Activated CD4-positive, alpha-beta T cell treated with anti-CD3 and anti-CD28 coated beads, Interleukin-2, amount 50 U/mL, for 1 hour (primary cell): ENCODE data around the gene SURF1.
"Not testable (repeated sequence)": the region's sequence is repeated elsewhere in the genome, so short reads cannot be mapped to it uniquely, and the experiment has no call there.

ENCODE experiments used
- DNase-seq: peaks from one replicate; pipeline ENCODE4 v3.0.0-alpha.2; 2020

SURF1 gene

GRCh38 chr9:133342570-133342969 lies 13.7 kb downstream of the SURF1 start:
- no peak for DNase-seq

- DNase-seq: no peak
Observed at GRCh38 chr9:133342069-133342406, 14.2 kb downstream of the SURF1 start.

- no peak for DNase-seq
Observed at GRCh38 chr9:133341369-133342068, 14.8 kb downstream of the SURF1 start.

GRCh38 chr9:133340916-133341315 lies 15.4 kb downstream of the SURF1 start:
- no peak for DNase-seq

- no peak for DNase-seq
Observed at GRCh38 chr9:133340256-133340655, 16.0 kb downstream of the SURF1 start.

GRCh38 chr9:133339641-133340040 lies 16.6 kb downstream of the SURF1 start:
- DNase-seq: no peak

- peak; percentile 91 for DNase-seq
Observed at GRCh38 chr9:133335924-133336811, 20.1 kb downstream of the SURF1 start, which contains the start of gene SURF6. Gene SURF6, minus strand, starts transcription at chr9:133336188. Its CDS starts 56 bp downstream, at chr9:133336132.

- DNase-seq: not testable (repeated sequence)
Observed at GRCh38 chr9:133334888-133335287, 21.4 kb downstream of the SURF1 start.

- DNase-seq: no peak
Observed at GRCh38 chr9:133334161-133334560, 22.1 kb downstream of the SURF1 start.

GRCh38 chr9:133333566-133333965 lies 22.7 kb downstream of the SURF1 start:
- DNase-seq: no peak

GRCh38 chr9:133333011-133333410 lies 23.3 kb downstream of the SURF1 start:
- DNase-seq: no peak

GRCh38 chr9:133332381-133332730 lies 23.9 kb downstream of the SURF1 start:
- no peak for DNase-seq

- DNase-seq: no peak
Observed at GRCh38 chr9:133331641-133332380, 24.5 kb downstream of the SURF1 start.

- no peak for DNase-seq
Observed at GRCh38 chr9:133331221-133331620, 25.1 kb downstream of the SURF1 start.

GRCh38 chr9:133329306-133330156 lies 26.8 kb downstream of the SURF1 start:
- DNase-seq: not testable (repeated sequence)

GRCh38 chr9:133327834-133328484 lies 28.3 kb downstream of the SURF1 start:
- no peak for DNase-seq

GRCh38 chr9:133327021-133327420 lies 29.3 kb downstream of the SURF1 start:
- not testable (repeated sequence) for DNase-seq

GRCh38 chr9:133323991-133324703 lies 32.1 kb downstream of the SURF1 start:
- DNase-seq: no peak

- DNase-seq: no peak
Observed at GRCh38 chr9:133323211-133323610, 33.1 kb downstream of the SURF1 start.

GRCh38 chr9:133322701-133323100 lies 33.6 kb downstream of the SURF1 start:
- DNase-seq: no peak

- DNase-seq: no peak
Observed at GRCh38 chr9:133321411-133321935, 34.8 kb downstream of the SURF1 start.
